Peyer's patch (tissue), 4 donors: Measurements from ENCODE around the gene TIFAB. TPM values are rescaled to one million over a fixed set of nuclear protein-coding genes. Genes with fewer than 3 reads are reported as not detected.

Experiments
- DNase-seq, 3 donors: peaks; one replicate each; pipeline ENCODE4 v3.0.0-alpha.2; 2017 to 2019
- H3K27ac ChIP-seq, 4 donors: fragments of 200-600 bp; sonication (generic); one replicate each; pipeline ENCODE4 v1.5.1; 2016 to 2019
- H3K27me3 ChIP-seq, 2 donors: fragments of 200-600 bp; sonication (generic); one replicate each; pipeline ENCODE4 v1.5.1; 2019
- H3K36me3 ChIP-seq, 3 donors: fragments of 200-600 bp; sonication (generic); one replicate each; pipeline ENCODE4 v1.5.1; 2016 to 2019
- H3K4me1 ChIP-seq, 4 donors: fragments of 200-600 bp; sonication (generic); one replicate each; pipeline ENCODE4 v1.5.1; 2016 to 2019
- H3K4me3 ChIP-seq, 4 donors: fragments of 200-600 bp; sonication (generic); 1 replicate in 3 of 4; 2 replicates in 1 of 4; pipeline ENCODE4 v1.5.1; 2016 to 2019; ENCODE audit warnings: mild to moderate bottlenecking in 1 of 4
- H3K9me3 ChIP-seq, 4 donors: fragments of 200-600 bp; sonication (generic); one replicate each; pipeline ENCODE4 v1.5.1; 2016 to 2019; ENCODE audit warnings: mild to moderate bottlenecking in 1 of 4
- CTCF ChIP-seq, 6 experiments: fragments of 450-650 bp in 4 of 6; fragments of 200-600 bp in 2 of 6; sonication (generic) in 1 of 6; IDR thresholded peaks; one replicate each; pipeline ENCODE4 v1.5.1; 2017 to 2019; ENCODE audit warnings: antibody characterized with exemption in 6 of 6, mild to moderate bottlenecking in 3 of 6, moderate library complexity in 1 of 6
- POLR2A ChIP-seq, 2 donors: fragments of 450-650 bp; IDR thresholded peaks; one replicate each; pipeline ENCODE4 v1.5.1; 2017; ENCODE audit warnings: antibody characterized with exemption in 2 of 2, mild to moderate bottlenecking in 2 of 2, moderate library complexity in 2 of 2
- total RNA-seq, 4 donors: library from RNA; depleted of rRNA; stranded (reverse); fragments of >200 nt; gene quantifications; one replicate each; pipeline ENCODE4 v1.1.0, GENCODE V29; 2016

The TIFAB gene
- total RNA-seq, 4 donors from 2014 or later, result 0.83 TPM; not detected in 3

- TF ChIP-seq POLR2A (IDR thresholded peaks at IDR 0.05) (no peak), CTCF (IDR thresholded peaks at IDR 0.05) (no peak)
- no peaks in the 10 kb centered on the region for H3K4me1 ChIP-seq
- no peak for DNase-seq
- no peaks in the 10 kb centered on the region for H3K36me3 ChIP-seq
- no peaks in the 10 kb centered on the region for H3K27me3 ChIP-seq
- no peak overlapping the region for H3K4me3 ChIP-seq
- no peak overlapping the region for H3K27ac ChIP-seq
- no peaks in the 10 kb centered on the region for H3K9me3 ChIP-seq
These were observed 25.5 kb upstream of the TIFAB start for GRCh38 chr5:135477613-135478066.

- no peak for TF ChIP-seq CTCF (IDR thresholded peaks at IDR 0.05)
- no peak for TF ChIP-seq POLR2A (IDR thresholded peaks at IDR 0.05)
- DNase-seq, result no peak
- Histone ChIP-seq H3K27ac (no peak overlapping the region), H3K4me1 (no peaks in the 10 kb centered on the region), H3K36me3 (no peaks in the 10 kb centered on the region), H3K4me3 (no peak overlapping the region), H3K9me3 (no peaks in the 10 kb centered on the region), H3K27me3 (no peaks in the 10 kb centered on the region)
These were observed 24.7 kb upstream of the TIFAB start for GRCh38 chr5:135476615-135477581.

GRCh38 chr5:135473956-135474670, 22.0 kb upstream of the TIFAB start:
- H3K27me3 ChIP-seq, result no peaks in the 10 kb centered on the region

GRCh38 chr5:135472141-135472540, 20.0 kb upstream of the TIFAB start:
- TF ChIP-seq CTCF (IDR thresholded peaks at IDR 0.05), result no peak
- no peak for TF ChIP-seq POLR2A (IDR thresholded peaks at IDR 0.05)
- no peaks in the 10 kb centered on the region for H3K4me1 ChIP-seq
- H3K9me3 ChIP-seq, result no peaks in the 10 kb centered on the region
- no peak for DNase-seq
- H3K27me3 ChIP-seq, result no peaks in the 10 kb centered on the region
- H3K36me3 ChIP-seq, result no peaks in the 10 kb centered on the region
- no peak overlapping the region for H3K4me3 ChIP-seq
- H3K27ac ChIP-seq, result no peak overlapping the region

More at GRCh38 chr5:135473956-135474670, 22.0 kb upstream of the TIFAB start:
- no peak overlapping the region for H3K4me3 ChIP-seq
- no peaks in the 10 kb centered on the region for H3K4me1 ChIP-seq
- no peaks in the 10 kb centered on the region for H3K9me3 ChIP-seq
- no peak for DNase-seq
- TF ChIP-seq POLR2A (IDR thresholded peaks at IDR 0.05) (no peak), CTCF (IDR thresholded peaks at IDR 0.05) (no peak)
- no peaks in the 10 kb centered on the region for H3K36me3 ChIP-seq
- H3K27ac ChIP-seq, result no peak overlapping the region

- no peak overlapping the region for H3K4me3 ChIP-seq
- H3K27me3 ChIP-seq, result no peaks in the 10 kb centered on the region
- H3K36me3 ChIP-seq, result no peaks in the 10 kb centered on the region
- no peak for TF ChIP-seq CTCF (IDR thresholded peaks at IDR 0.05)
- no peak for TF ChIP-seq POLR2A (IDR thresholded peaks at IDR 0.05)
- no peak for DNase-seq
- H3K9me3 ChIP-seq, result no peaks in the 10 kb centered on the region
- H3K4me1 ChIP-seq, result no peaks in the 10 kb centered on the region
- H3K27ac ChIP-seq, result no peak overlapping the region
These were observed 19.6 kb upstream of the TIFAB start for GRCh38 chr5:135471726-135472125.
